K562 (cell line): ENCODE results near the gene MARK4. TPM values are rescaled to one million over a fixed set of nuclear protein-coding genes. Genes with fewer than 3 reads are reported as not detected.
A peak's percentile ranks its signal among the peaks of the same experiment; 100 is the strongest.

Source experiments
- HCFC1 ChIP-seq: IDR thresholded peaks from 2 replicates; pipeline ENCODE4 v1.6.1; 2012; ENCODE audit warnings: low read depth, low read length, improper control_type of control experiment
- KHSRP ChIP-seq: fragments of 450-650 bp; IDR thresholded peaks from 2 replicates; pipeline ENCODE4 v1.6.1; 2017
- LCOR ChIP-seq: sonication (generic); formaldehyde crosslinking; IDR thresholded peaks from 2 replicates; pipeline ENCODE4 v1.8.0; 2022; ENCODE audit warnings: mild to moderate bottlenecking, missing genetic modification reagents
- MCM7 ChIP-seq, 2 experiments: fragments of 450-650 bp; IDR thresholded peaks; 2 replicates each; pipeline ENCODE4 v1.6.1; 2016 to 2018
- MYC ChIP-seq, 2 experiments: fragments of 250-450 bp in 1 of 2; sonication (Bioruptor Pico) in 1 of 2; IDR thresholded peaks; 2 replicates each; pipeline versions ENCODE4 v1.5.1 to v1.6.1; 2012 to 2021; ENCODE audit warnings: low read depth in 2 of 2, borderline replicate concordance in 1 of 2, improper control_type of control experiment in 1 of 2, low read length in 1 of 2, mild to moderate bottlenecking in 1 of 2, moderate library complexity in 1 of 2
- SMARCA4 ChIP-seq: fragments of 450-650 bp; IDR thresholded peaks from 2 replicates; pipeline ENCODE4 v1.6.1; 2016
- SUPT5H ChIP-seq: fragments of 450-650 bp; IDR thresholded peaks from 2 replicates; pipeline ENCODE4 v1.6.1; 2016
- ZNF121 ChIP-seq: sonication (generic); formaldehyde crosslinking; conservative IDR thresholded peaks from 2 replicates; pipeline ENCODE4 v1.8.0; 2022; ENCODE audit warnings: missing genetic modification reagents
- ZNF124 ChIP-seq: sonication (generic); formaldehyde crosslinking; IDR thresholded peaks from 2 replicates; pipeline ENCODE4 v1.8.1; 2022; ENCODE audit warnings: missing genetic modification reagents
- polyA plus RNA-seq, 8 experiments: library from polyadenylated mRNA; depleted of rRNA in 4 of 8; stranded (reverse) in 5 of 8; unstranded in 3 of 8; fragments of >200 nt; fragmentation: Nextera tagmentation in 2 of 8; fragmentation: Illumina TruSeq in 1 of 8; extraction: Ambion mirVana in 2 of 8; extraction: Trizol in 1 of 8; gene quantifications; 2 replicates each; pipeline versions ENCODE4 v1.2.1 to v1.2.3, GENCODE V29; 2011 to 2014; ENCODE audit warnings: inconsistent platforms in 1 of 8, missing spikeins in 1 of 8
- total RNA-seq, 7 experiments: library from RNA; depleted of rRNA in 6 of 7; stranded (reverse); fragments of >200 nt in 6 of 7; fragmentation: Illumina TruSeq in 2 of 7; extraction: Trizol in 2 of 7; gene quantifications; 2 replicates each; pipeline versions ENCODE4 v1.2.1 to v1.2.3, GENCODE V29; 2011 to 2021; ENCODE audit warnings: low replicate concordance in 1 of 7
- TF ChIP-seq, protein P1 (sequence below): sonication (generic); formaldehyde crosslinking; IDR thresholded peaks from 2 replicates; pipeline ENCODE4 v1.8.0; 2022; ENCODE audit warnings: mild to moderate bottlenecking, missing genetic modification reagents
- TF ChIP-seq, protein P2 (sequence below), 2 experiments: fragments of 450-650 bp in 1 of 2; IDR thresholded peaks; 2 replicates each; pipeline ENCODE4 v1.6.1; 2011 to 2017; ENCODE audit warnings: low read depth in 2 of 2, antibody characterized with exemption in 1 of 2, borderline replicate concordance in 1 of 2, low read length in 1 of 2, mild to moderate bottlenecking in 1 of 2, mixed read lengths in 1 of 2; ENCODE audit not compliant: control insufficient read depth in 1 of 2
- TF ChIP-seq, protein P3 (sequence below): fragments of 250-450 bp; sonication (Bioruptor Pico); IDR thresholded peaks from 2 replicates; pipeline ENCODE4 v1.5.0; 2021
- TF ChIP-seq, protein P4 (sequence below): fragments of 250-450 bp; sonication (Bioruptor Pico); IDR thresholded peaks from 2 replicates; pipeline ENCODE4 v1.5.1; 2021; ENCODE audit warnings: mild to moderate bottlenecking
- TF ChIP-seq, protein P5 (sequence below): fragments of 250-450 bp; sonication (Bioruptor Pico); IDR thresholded peaks from 2 replicates; pipeline ENCODE4 v1.5.0; 2022; ENCODE audit warnings: mild to moderate bottlenecking
- TF ChIP-seq, protein P6 (sequence below): fragments of 450-650 bp; IDR thresholded peaks from 2 replicates; pipeline ENCODE4 v1.6.1; 2016

MARK4 gene
- total and polyA plus RNA-seq, 9 of the 15 experiments (the other 6 are each of a cell fraction or from before 2014, with no cell fraction given) = 0.52 to 29.4 (median 8.6) TPM

DNA sequence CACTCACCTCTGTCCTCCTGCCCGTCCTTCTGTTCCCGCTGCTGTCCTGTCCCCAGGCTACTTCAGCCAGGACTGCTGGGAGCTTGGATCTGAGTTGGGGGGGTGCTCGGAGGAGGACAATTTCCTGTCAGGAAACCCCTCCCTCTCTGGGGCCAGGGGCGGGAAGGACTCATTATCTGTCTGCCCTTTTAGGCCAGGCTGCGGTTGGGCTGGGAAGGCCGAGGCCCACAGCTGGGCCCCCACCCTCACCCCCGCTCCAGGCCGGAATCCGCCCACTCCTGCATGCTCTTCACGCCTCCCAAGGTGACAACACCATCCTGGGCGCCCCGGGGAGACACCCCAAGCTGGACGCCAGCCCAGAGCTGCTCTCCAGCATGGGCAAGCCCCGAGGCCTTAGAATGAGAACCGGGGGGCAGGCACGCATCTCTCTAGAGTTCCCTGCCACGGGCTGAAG lies 5.7 kb upstream of the MARK4 start, which contains the start of gene EXOC3L2 (continued):
- TF ChIP-seq, protein P1, sequence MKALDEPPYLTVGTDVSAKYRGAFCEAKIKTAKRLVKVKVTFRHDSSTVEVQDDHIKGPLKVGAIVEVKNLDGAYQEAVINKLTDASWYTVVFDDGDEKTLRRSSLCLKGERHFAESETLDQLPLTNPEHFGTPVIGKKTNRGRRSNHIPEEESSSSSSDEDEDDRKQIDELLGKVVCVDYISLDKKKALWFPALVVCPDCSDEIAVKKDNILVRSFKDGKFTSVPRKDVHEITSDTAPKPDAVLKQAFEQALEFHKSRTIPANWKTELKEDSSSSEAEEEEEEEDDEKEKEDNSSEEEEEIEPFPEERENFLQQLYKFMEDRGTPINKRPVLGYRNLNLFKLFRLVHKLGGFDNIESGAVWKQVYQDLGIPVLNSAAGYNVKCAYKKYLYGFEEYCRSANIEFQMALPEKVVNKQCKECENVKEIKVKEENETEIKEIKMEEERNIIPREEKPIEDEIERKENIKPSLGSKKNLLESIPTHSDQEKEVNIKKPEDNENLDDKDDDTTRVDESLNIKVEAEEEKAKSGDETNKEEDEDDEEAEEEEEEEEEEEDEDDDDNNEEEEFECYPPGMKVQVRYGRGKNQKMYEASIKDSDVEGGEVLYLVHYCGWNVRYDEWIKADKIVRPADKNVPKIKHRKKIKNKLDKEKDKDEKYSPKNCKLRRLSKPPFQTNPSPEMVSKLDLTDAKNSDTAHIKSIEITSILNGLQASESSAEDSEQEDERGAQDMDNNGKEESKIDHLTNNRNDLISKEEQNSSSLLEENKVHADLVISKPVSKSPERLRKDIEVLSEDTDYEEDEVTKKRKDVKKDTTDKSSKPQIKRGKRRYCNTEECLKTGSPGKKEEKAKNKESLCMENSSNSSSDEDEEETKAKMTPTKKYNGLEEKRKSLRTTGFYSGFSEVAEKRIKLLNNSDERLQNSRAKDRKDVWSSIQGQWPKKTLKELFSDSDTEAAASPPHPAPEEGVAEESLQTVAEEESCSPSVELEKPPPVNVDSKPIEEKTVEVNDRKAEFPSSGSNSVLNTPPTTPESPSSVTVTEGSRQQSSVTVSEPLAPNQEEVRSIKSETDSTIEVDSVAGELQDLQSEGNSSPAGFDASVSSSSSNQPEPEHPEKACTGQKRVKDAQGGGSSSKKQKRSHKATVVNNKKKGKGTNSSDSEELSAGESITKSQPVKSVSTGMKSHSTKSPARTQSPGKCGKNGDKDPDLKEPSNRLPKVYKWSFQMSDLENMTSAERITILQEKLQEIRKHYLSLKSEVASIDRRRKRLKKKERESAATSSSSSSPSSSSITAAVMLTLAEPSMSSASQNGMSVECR = no peak
- TF ChIP-seq MCM7 (IDR thresholded peaks at IDR 0.05) (no peak), ZNF121 (no peak), SUPT5H (0 out of 2 replicates have a peak, but pooled peaks have one; percentile 27), HCFC1 (no peak), LCOR (no peak), MYC (IDR thresholded peaks at IDR 0.05; ENCODE audit: low read depth, low read length) (no peak; the same call in 1 of the 2 replicates), MYC (CRISPR knock-in tag; IDR thresholded peaks at IDR 0.05; ENCODE audit: borderline replicate concordance, low read depth) (no peak), ZNF124 (CRISPR knock-in tag) (no peak), SMARCA4 (peak; percentile 44; the same call in 1 of the 2 replicates), KHSRP (no peak)
- TF ChIP-seq, protein P2, sequence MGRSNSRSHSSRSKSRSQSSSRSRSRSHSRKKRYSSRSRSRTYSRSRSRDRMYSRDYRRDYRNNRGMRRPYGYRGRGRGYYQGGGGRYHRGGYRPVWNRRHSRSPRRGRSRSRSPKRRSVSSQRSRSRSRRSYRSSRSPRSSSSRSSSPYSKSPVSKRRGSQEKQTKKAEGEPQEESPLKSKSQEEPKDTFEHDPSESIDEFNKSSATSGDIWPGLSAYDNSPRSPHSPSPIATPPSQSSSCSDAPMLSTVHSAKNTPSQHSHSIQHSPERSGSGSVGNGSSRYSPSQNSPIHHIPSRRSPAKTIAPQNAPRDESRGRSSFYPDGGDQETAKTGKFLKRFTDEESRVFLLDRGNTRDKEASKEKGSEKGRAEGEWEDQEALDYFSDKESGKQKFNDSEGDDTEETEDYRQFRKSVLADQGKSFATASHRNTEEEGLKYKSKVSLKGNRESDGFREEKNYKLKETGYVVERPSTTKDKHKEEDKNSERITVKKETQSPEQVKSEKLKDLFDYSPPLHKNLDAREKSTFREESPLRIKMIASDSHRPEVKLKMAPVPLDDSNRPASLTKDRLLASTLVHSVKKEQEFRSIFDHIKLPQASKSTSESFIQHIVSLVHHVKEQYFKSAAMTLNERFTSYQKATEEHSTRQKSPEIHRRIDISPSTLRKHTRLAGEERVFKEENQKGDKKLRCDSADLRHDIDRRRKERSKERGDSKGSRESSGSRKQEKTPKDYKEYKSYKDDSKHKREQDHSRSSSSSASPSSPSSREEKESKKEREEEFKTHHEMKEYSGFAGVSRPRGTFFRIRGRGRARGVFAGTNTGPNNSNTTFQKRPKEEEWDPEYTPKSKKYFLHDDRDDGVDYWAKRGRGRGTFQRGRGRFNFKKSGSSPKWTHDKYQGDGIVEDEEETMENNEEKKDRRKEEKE (IDR thresholded peaks at IDR 0.05; ENCODE audit: borderline replicate concordance in 1 of 2, control insufficient read depth in 1 of 2, low read depth in 2 of 2, low read length in 1 of 2) = no peak
- TF ChIP-seq, protein P3, sequence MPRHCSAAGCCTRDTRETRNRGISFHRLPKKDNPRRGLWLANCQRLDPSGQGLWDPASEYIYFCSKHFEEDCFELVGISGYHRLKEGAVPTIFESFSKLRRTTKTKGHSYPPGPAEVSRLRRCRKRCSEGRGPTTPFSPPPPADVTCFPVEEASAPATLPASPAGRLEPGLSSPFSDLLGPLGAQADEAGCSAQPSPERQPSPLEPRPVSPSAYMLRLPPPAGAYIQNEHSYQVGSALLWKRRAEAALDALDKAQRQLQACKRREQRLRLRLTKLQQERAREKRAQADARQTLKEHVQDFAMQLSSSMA (CRISPR knock-in tag) = no peak
- TF ChIP-seq, protein P4, sequence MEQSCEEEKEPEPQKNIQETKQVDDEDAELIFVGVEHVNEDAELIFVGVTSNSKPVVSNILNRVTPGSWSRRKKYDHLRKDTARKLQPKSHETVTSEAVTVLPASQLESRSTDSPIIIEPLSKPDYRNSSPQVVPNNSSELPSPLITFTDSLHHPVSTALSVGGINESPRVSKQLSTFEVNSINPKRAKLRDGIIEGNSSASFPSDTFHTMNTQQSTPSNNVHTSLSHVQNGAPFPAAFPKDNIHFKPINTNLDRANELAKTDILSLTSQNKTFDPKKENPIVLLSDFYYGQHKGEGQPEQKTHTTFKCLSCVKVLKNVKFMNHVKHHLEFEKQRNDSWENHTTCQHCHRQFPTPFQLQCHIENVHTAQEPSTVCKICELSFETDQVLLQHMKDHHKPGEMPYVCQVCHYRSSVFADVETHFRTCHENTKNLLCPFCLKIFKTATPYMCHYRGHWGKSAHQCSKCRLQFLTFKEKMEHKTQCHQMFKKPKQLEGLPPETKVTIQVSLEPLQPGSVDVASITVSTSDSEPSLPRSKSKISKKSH (CRISPR knock-in tag) = no peak
- TF ChIP-seq, protein P5, sequence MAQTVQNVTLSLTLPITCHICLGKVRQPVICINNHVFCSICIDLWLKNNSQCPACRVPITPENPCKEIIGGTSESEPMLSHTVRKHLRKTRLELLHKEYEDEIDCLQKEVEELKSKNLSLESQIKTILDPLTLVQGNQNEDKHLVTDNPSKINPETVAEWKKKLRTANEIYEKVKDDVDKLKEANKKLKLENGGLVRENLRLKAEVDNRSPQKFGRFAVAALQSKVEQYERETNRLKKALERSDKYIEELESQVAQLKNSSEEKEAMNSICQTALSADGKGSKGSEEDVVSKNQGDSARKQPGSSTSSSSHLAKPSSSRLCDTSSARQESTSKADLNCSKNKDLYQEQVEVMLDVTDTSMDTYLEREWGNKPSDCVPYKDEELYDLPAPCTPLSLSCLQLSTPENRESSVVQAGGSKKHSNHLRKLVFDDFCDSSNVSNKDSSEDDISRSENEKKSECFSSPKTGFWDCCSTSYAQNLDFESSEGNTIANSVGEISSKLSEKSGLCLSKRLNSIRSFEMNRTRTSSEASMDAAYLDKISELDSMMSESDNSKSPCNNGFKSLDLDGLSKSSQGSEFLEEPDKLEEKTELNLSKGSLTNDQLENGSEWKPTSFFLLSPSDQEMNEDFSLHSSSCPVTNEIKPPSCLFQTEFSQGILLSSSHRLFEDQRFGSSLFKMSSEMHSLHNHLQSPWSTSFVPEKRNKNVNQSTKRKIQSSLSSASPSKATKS = no peak
- TF ChIP-seq, protein P6, sequence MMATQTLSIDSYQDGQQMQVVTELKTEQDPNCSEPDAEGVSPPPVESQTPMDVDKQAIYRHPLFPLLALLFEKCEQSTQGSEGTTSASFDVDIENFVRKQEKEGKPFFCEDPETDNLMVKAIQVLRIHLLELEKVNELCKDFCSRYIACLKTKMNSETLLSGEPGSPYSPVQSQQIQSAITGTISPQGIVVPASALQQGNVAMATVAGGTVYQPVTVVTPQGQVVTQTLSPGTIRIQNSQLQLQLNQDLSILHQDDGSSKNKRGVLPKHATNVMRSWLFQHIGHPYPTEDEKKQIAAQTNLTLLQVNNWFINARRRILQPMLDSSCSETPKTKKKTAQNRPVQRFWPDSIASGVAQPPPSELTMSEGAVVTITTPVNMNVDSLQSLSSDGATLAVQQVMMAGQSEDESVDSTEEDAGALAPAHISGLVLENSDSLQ = peak; percentile 31; the same call in 1 of the 2 replicates
